Right lobe of liver (tissue), 6 donors: ENCODE data around the gene SIM2. TPM values are rescaled to one million over a fixed set of nuclear protein-coding genes. Genes with fewer than 3 reads are reported as not detected.

ENCODE experiments used
- ATAC-seq, 4 donors: fragments of 200-7000 bp; cut with Tn5 transposase; one replicate each; pipeline ENCODE4 v1.9.1; 2020; ENCODE audit warnings: mild to moderate bottlenecking in 4 of 4, moderate library complexity in 4 of 4
- DNase-seq, 3 donors: peaks; one replicate each; pipeline ENCODE4 v3.0.0-alpha.2; 2020
- H3K27ac ChIP-seq, 3 donors: fragments of 200-600 bp; one replicate each; pipeline ENCODE4 v1.8.0; 2022
- H3K27me3 ChIP-seq, 2 donors: fragments of 200-600 bp; one replicate each; pipeline ENCODE4 v1.8.0; 2022
- H3K36me3 ChIP-seq, 4 donors: fragments of 200-600 bp; sonication (generic) in 1 of 4; one replicate each; pipeline versions ENCODE4 v1.5.1 to v1.8.0; 2017 to 2022; ENCODE audit warnings: control low read depth in 1 of 4
- H3K4me1 ChIP-seq, 4 donors: fragments of 200-600 bp; sonication (generic) in 1 of 4; one replicate each; pipeline versions ENCODE4 v1.5.1 to v1.8.0; 2017 to 2022; ENCODE audit warnings: control low read depth in 1 of 4
- H3K4me3 ChIP-seq, 3 donors: fragments of 200-600 bp; one replicate each; pipeline ENCODE4 v1.8.0; 2022
- H3K9me3 ChIP-seq, 4 donors: fragments of 200-600 bp; sonication (generic) in 1 of 4; one replicate each; pipeline versions ENCODE4 v1.5.1 to v1.8.0; 2017 to 2022; ENCODE audit warnings: control low read depth in 1 of 4
- CTCF ChIP-seq, 4 donors: fragments of 200-600 bp in 3 of 4; fragments of 450-650 bp in 1 of 4; IDR thresholded peaks; one replicate each; pipeline versions ENCODE4 v1.5.1 to v1.8.0; 2016 to 2022; ENCODE audit warnings: antibody characterized with exemption in 4 of 4, mild to moderate bottlenecking in 2 of 4
- POLR2A ChIP-seq: fragments of 450-650 bp; IDR thresholded peaks from one replicate; pipeline ENCODE4 v1.6.1; 2017; ENCODE audit warnings: antibody characterized with exemption, mild to moderate bottlenecking
- WGBS: methylation state at CpG from one replicate; pipeline ENCODE4 v1.1.6; 2018; ENCODE audit warnings: low coverage, low lambda C conversion rate; ENCODE audit not compliant: insufficient coverage; ENCODE audit errors: missing lambda C conversion rate; 5-methylcytosine and 5-hydroxymethylcytosine counted together
- intact Hi-C, 2 donors: fragments of 100-400 bp; cut with DNase I; formaldehyde crosslinking; loops; one replicate each; pipeline versions ENCODE4 v1.11.2 to v1.14.1; 2022
- total RNA-seq, 6 experiments: library from RNA; depleted of rRNA in 2 of 6; stranded (reverse); fragments of >200 nt in 2 of 6; fragmentation: NEBNext Ultra II Directional in 3 of 6; extraction: Animal tissue kit (Norgen Biotek cat#: 25700) in 3 of 6; gene quantifications; one replicate each; pipeline versions ENCODE4 v1.1.0 to v1.2.4, GENCODE V29; 2016 to 2023
- donor health status: DM: no; HTN: yes; CAD: no.
- donor health status: DM: no; HTN: no; CAD: no.
- donor health status: DM: no; HTN: no; CAD: no.
- donor health status: DM: no; HTN: yes; CAD: no.
- donor health status: DM: no; HTN: yes; CAD: no.

The SIM2 gene
- total RNA-seq, 6 experiments from 2014 or later = not detected

GRCh38 chr21:36706482-36706852 is 7.6 kb downstream of the SIM2 start:
- DNase-seq = peak in 1 of 3 donors; percentile 15
- peaks cover 32 to 91% of the 10 kb centered on the region in 2 donors for H3K27me3 ChIP-seq
- TF ChIP-seq POLR2A (no peak), CTCF (IDR thresholded peaks at IDR 0.05) (no peak)
- no peak overlapping the region for H3K27ac ChIP-seq
- peaks cover 0 to 28% (median 3%) of the 10 kb centered on the region in 4 donors for H3K4me1 ChIP-seq
- H3K36me3 ChIP-seq = no peaks in the 10 kb centered on the region
- no peaks in the 10 kb centered on the region for H3K9me3 ChIP-seq
- 12% methylated on average over 13 of the region's 13 CpGs for WGBS
- intact Hi-C loops = no loop called here
- no peak for ATAC-seq
- no peak overlapping the region for H3K4me3 ChIP-seq

GRCh38 chr21:36706951-36707762 is 8.2 kb downstream of the SIM2 start:
- ATAC-seq = peak; percentile 8 to 36 (median 32)
- intact Hi-C loops = no loop called here
- Histone ChIP-seq H3K27me3 (peaks cover 32 to 89% of the 10 kb centered on the region in 2 donors), H3K4me1 (peaks cover 0 to 28% (median 3%) of the 10 kb centered on the region in 4 donors), H3K27ac (no peak overlapping the region), H3K4me3 (no peak overlapping the region), H3K9me3 (no peaks in the 10 kb centered on the region), H3K36me3 (no peaks in the 10 kb centered on the region)
- WGBS = 5% methylated on average over 26 of the region's 32 CpGs
- TF ChIP-seq POLR2A (no peak), CTCF (IDR thresholded peaks at IDR 0.05) (no peak)
- peak in 1 of 3 donors; percentile 35 for DNase-seq

DNA sequence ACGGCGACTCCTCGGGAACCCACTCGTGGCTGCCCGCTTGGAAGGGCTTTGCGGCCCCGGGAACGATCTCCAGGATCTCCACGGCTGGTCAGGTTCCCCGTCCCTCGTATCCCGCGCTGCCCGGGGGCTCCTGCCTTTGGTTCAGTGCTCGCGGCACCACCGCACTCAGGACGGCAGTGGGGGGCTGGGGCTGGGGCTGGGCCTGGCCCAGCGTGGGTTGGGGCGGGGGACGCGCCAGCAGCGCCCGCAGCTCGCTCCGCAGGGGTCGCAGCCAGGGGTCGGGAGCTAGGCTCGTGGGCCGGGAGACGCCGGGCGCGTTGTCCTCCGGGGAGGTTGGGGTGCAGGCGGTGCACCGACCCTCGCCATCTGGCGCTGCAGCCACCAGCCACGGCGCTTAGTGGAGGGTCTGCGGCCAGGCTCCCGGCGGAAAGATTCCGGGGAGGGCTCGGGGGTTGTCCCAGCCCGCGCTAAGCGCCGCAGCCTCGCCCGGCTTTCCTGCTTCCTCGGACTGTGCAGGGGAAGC is 8.9 kb downstream of the SIM2 start:
- no peak for ATAC-seq
- TF ChIP-seq CTCF (IDR thresholded peaks at IDR 0.05) = no peak
- no peak for TF ChIP-seq POLR2A
- intact Hi-C loops = no loop called here
- no peaks in the 10 kb centered on the region for H3K9me3 ChIP-seq
- peaks cover 32 to 88% of the 10 kb centered on the region in 2 donors for H3K27me3 ChIP-seq
- no peak overlapping the region for H3K4me3 ChIP-seq
- no peaks in the 10 kb centered on the region for H3K36me3 ChIP-seq
- peak in 2 of 3 donors; percentile 35 to 40 for DNase-seq
- 2% methylated on average over 16 of the region's 53 CpGs for WGBS
- peaks cover 0 to 28% (median 3%) of the 10 kb centered on the region in 4 donors for H3K4me1 ChIP-seq
- no peak overlapping the region for H3K27ac ChIP-seq

GRCh38 chr21:36708286-36709029 is 9.5 kb downstream of the SIM2 start:
- intact Hi-C loops = no loop called here
- TF ChIP-seq CTCF (IDR thresholded peaks at IDR 0.05) = no peak
- H3K4me3 ChIP-seq = no peak overlapping the region
- ATAC-seq (peak in 1 of 4 donors; percentile 8), DNase-seq (peak in 1 of 3 donors; percentile 29)
- H3K9me3 ChIP-seq = no peaks in the 10 kb centered on the region
- H3K27me3 ChIP-seq = peaks cover 32 to 88% of the 10 kb centered on the region in 2 donors
- H3K4me1 ChIP-seq = peaks cover 0 to 28% (median 3%) of the 10 kb centered on the region in 4 donors
- 2% methylated on average over 33 of the region's 44 CpGs for WGBS
- no peak overlapping the region for H3K27ac ChIP-seq
- H3K36me3 ChIP-seq = no peaks in the 10 kb centered on the region
